HG03558 (cell line): ENCODE measurements around the gene SEMA3B.
"Not testable (repeated sequence)": the region's sequence is repeated elsewhere in the genome, so short reads cannot be mapped to it uniquely, and the experiment has no call there.

ENCODE experiments used
- ATAC-seq: cut with Tn5 transposase; IDR thresholded peaks from one replicate; pipeline ENCODE4 v1.9.1; 2021; ENCODE audit warnings: moderate number of reproducible peaks; ENCODE audit not compliant: unreplicated experiment; ENCODE audit errors: extremely low read depth

SEMA3B gene

GRCh38 chr3:50237133-50237651 is 31.8 kb upstream of the SEMA3B start:
- ATAC-seq = no peak

GRCh38 chr3:50237754-50238548 is 31.0 kb upstream of the SEMA3B start:
- no peak for ATAC-seq

GRCh38 chr3:50238549-50239026 is 30.4 kb upstream of the SEMA3B start:
- no peak for ATAC-seq

GRCh38 chr3:50239649-50240048 is 29.3 kb upstream of the SEMA3B start:
- no peak for ATAC-seq

GRCh38 chr3:50241163-50241562 is 27.8 kb upstream of the SEMA3B start:
- ATAC-seq = no peak

GRCh38 chr3:50241713-50242380 is 27.1 kb upstream of the SEMA3B start:
- ATAC-seq = no peak

GRCh38 chr3:50242381-50242770 is 26.6 kb upstream of the SEMA3B start:
- ATAC-seq = no peak

- no peak for ATAC-seq
Observed at GRCh38 chr3:50242851-50243542, 25.9 kb upstream of the SEMA3B start.

- no peak for ATAC-seq
Observed at GRCh38 chr3:50243543-50243895, 25.4 kb upstream of the SEMA3B start.

- ATAC-seq = not testable (repeated sequence)
Observed at GRCh38 chr3:50244813-50245212, 24.1 kb upstream of the SEMA3B start.

GRCh38 chr3:50245251-50245745 is 23.6 kb upstream of the SEMA3B start:
- ATAC-seq = no peak

- ATAC-seq = no peak
Observed at GRCh38 chr3:50245831-50246516, 23.0 kb upstream of the SEMA3B start.

GRCh38 chr3:50246517-50246954 is 22.4 kb upstream of the SEMA3B start:
- no peak for ATAC-seq

GRCh38 chr3:50248387-50248786 is 20.6 kb upstream of the SEMA3B start:
- no peak for ATAC-seq

GRCh38 chr3:50249457-50249856 is 19.5 kb upstream of the SEMA3B start:
- no peak for ATAC-seq

GRCh38 chr3:50250514-50250913 is 18.4 kb upstream of the SEMA3B start:
- ATAC-seq = no peak

- ATAC-seq = no peak
Observed at GRCh38 chr3:50251220-50251619, 17.7 kb upstream of the SEMA3B start.

GRCh38 chr3:50254577-50255250 is 14.2 kb upstream of the SEMA3B start:
- ATAC-seq = no peak

GRCh38 chr3:50255251-50255615 is 13.7 kb upstream of the SEMA3B start:
- ATAC-seq = no peak
